HEK293 (cell line): Measurements from ENCODE around the gene PRR13.

Source experiments
- BCL11B ChIP-seq: fragments of 450-650 bp; formaldehyde crosslinking; IDR thresholded peaks from 2 replicates; pipeline ENCODE4 v1.5.1; 2016; ENCODE audit warnings: low read depth, missing biosample characterization, missing genetic modification characterization
- IKZF3 ChIP-seq: fragments of 450-650 bp; IDR thresholded peaks from 2 replicates; pipeline ENCODE4 v1.5.0; 2018; ENCODE audit warnings: missing biosample characterization, mild to moderate bottlenecking, missing genetic modification characterization, moderate library complexity
- PRDM1 ChIP-seq: fragments of 450-650 bp; formaldehyde crosslinking; IDR thresholded peaks from 2 replicates; pipeline ENCODE4; 2016; ENCODE audit warnings: missing biosample characterization, missing genetic modification characterization
- SP2 ChIP-seq: fragments of 450-650 bp; formaldehyde crosslinking; IDR thresholded peaks from 2 replicates; pipeline ENCODE4 v1.5.1; 2016; ENCODE audit warnings: missing biosample characterization, missing genetic modification characterization
- SP3 ChIP-seq: fragments of 450-650 bp; formaldehyde crosslinking; IDR thresholded peaks from 2 replicates; pipeline ENCODE4 v1.5.1; 2016; ENCODE audit warnings: missing biosample characterization, missing genetic modification characterization
- YY2 ChIP-seq: fragments of 450-650 bp; formaldehyde crosslinking; IDR thresholded peaks from 2 replicates; pipeline ENCODE4 v1.5.1; 2016; ENCODE audit warnings: missing biosample characterization, missing genetic modification characterization
- ZBTB17 ChIP-seq: fragments of 450-650 bp; formaldehyde crosslinking; IDR thresholded peaks from 2 replicates; pipeline ENCODE4 v1.5.1; 2016; ENCODE audit warnings: missing biosample characterization, missing genetic modification characterization
- ZBTB20 ChIP-seq: fragments of 450-650 bp; formaldehyde crosslinking; IDR thresholded peaks from 2 replicates; pipeline ENCODE4 v1.5.1; 2016; ENCODE audit warnings: missing biosample characterization, missing genetic modification characterization
- ZFHX2 ChIP-seq: fragments of 450-650 bp; formaldehyde crosslinking; conservative IDR thresholded peaks from 2 replicates; pipeline ENCODE4 v1.5.1; 2016; ENCODE audit warnings: missing biosample characterization, missing genetic modification characterization
- ZFP69B ChIP-seq: fragments of 450-650 bp; formaldehyde crosslinking; IDR thresholded peaks from 2 replicates; pipeline ENCODE4 v1.5.1; 2016; ENCODE audit warnings: missing biosample characterization, missing genetic modification characterization
- ZNF324 ChIP-seq: fragments of 450-650 bp; formaldehyde crosslinking; IDR thresholded peaks from 2 replicates; pipeline ENCODE4 v1.5.1; 2016; ENCODE audit warnings: missing biosample characterization, missing genetic modification characterization
- ZNF426 ChIP-seq: fragments of 450-650 bp; formaldehyde crosslinking; IDR thresholded peaks from 2 replicates; pipeline ENCODE4 v1.5.1; 2017; ENCODE audit warnings: missing biosample characterization, missing genetic modification characterization, mild to moderate bottlenecking, inconsistent platforms, moderate library complexity
- ZNF561 ChIP-seq: fragments of 450-650 bp; IDR thresholded peaks from 2 replicates; pipeline ENCODE4 v1.5.1; 2018; ENCODE audit warnings: missing biosample characterization, missing genetic modification characterization, borderline replicate concordance
- ZNF571 ChIP-seq: fragments of 450-650 bp; formaldehyde crosslinking; IDR thresholded peaks from 2 replicates; pipeline ENCODE4 v1.5.0; 2017; ENCODE audit warnings: missing biosample characterization, missing genetic modification characterization
- ZNF629 ChIP-seq: fragments of 450-650 bp; formaldehyde crosslinking; IDR thresholded peaks from 2 replicates; pipeline ENCODE4 v1.5.1; 2017; ENCODE audit warnings: missing biosample characterization, missing genetic modification characterization
- TF ChIP-seq, protein P1 (sequence below): fragments of 450-650 bp; formaldehyde crosslinking; IDR thresholded peaks from 2 replicates; pipeline ENCODE4 v1.5.1; 2016; ENCODE audit warnings: missing biosample characterization, missing genetic modification characterization
- TF ChIP-seq, protein P2 (sequence below): fragments of 450-650 bp; formaldehyde crosslinking; IDR thresholded peaks from 2 replicates; pipeline ENCODE4 v1.5.1; 2016; ENCODE audit warnings: missing biosample characterization, missing genetic modification characterization
- TF ChIP-seq, protein P3 (sequence below): fragments of 450-650 bp; IDR thresholded peaks from 2 replicates; pipeline ENCODE4 v1.5.1; 2018; ENCODE audit warnings: missing biosample characterization, mild to moderate bottlenecking, missing genetic modification characterization
- TF ChIP-seq, protein P4 (sequence below): fragments of 450-650 bp; formaldehyde crosslinking; IDR thresholded peaks from 2 replicates; pipeline ENCODE4 v1.5.1; 2016; ENCODE audit warnings: missing biosample characterization, missing genetic modification characterization
- TF ChIP-seq, protein P5 (sequence below): fragments of 450-650 bp; formaldehyde crosslinking; IDR thresholded peaks from 2 replicates; pipeline ENCODE4 v1.5.1; 2016; ENCODE audit warnings: missing biosample characterization, missing genetic modification characterization

Gene PRR13

DNA sequence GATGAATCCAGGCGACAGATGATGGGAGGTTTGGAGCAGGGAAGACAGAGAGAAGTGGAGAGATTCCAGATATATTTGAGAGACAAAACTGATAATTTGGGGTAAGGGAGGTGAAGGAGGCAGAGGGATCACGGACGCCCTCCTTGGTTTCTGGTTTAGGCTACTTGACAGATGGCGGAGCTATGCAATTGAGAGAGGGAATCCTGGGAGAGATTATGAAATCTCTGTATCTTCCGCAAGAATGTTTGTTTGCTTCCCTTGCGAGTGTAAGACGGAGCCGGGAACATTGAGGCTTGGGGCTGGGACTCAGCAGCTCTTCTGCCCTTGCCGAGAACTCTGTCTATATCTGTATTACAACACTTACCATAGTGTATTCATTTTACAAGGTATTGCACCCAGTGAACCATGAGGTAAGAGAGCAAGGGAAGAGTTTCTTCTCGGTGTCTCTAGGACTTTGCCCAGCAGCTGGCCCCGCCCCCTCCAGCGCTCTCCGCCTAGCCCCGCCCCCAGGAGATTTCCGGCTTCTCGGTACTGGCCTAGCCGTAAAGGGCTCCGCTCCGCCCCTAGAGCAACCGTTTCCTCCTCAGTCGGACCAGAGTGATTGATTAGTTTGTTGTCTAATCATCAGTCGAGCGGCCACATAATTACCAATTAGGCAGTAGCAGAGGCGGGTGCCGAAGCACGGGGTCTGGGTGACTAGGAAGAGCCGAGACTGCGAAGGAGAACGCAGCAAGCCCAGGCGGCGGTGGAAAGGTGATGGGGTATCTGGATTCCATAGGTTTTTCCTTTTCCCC, at the start of gene PRR13 (continued):
- TF ChIP-seq, protein P1, sequence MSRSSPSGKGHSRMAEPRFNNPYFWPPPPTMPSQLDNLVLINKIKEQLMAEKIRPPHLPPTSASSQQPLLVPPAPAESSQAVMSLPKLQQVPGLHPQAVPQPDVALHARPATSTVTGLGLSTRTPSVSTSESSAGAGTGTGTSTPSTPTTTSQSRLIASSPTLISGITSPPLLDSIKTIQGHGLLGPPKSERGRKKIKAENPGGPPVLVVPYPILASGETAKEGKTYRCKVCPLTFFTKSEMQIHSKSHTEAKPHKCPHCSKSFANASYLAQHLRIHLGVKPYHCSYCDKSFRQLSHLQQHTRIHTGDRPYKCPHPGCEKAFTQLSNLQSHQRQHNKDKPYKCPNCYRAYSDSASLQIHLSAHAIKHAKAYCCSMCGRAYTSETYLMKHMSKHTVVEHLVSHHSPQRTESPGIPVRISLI (tag by site-specific recombination), result peak; percentile 95; the same call in 1 of the 2 replicates
- TF ChIP-seq ZNF629, result peak; percentile 46; the same call in 1 of the 2 replicates
- TF ChIP-seq SP2 (tag by site-specific recombination), result peak; percentile 94
- TF ChIP-seq, protein P2, sequence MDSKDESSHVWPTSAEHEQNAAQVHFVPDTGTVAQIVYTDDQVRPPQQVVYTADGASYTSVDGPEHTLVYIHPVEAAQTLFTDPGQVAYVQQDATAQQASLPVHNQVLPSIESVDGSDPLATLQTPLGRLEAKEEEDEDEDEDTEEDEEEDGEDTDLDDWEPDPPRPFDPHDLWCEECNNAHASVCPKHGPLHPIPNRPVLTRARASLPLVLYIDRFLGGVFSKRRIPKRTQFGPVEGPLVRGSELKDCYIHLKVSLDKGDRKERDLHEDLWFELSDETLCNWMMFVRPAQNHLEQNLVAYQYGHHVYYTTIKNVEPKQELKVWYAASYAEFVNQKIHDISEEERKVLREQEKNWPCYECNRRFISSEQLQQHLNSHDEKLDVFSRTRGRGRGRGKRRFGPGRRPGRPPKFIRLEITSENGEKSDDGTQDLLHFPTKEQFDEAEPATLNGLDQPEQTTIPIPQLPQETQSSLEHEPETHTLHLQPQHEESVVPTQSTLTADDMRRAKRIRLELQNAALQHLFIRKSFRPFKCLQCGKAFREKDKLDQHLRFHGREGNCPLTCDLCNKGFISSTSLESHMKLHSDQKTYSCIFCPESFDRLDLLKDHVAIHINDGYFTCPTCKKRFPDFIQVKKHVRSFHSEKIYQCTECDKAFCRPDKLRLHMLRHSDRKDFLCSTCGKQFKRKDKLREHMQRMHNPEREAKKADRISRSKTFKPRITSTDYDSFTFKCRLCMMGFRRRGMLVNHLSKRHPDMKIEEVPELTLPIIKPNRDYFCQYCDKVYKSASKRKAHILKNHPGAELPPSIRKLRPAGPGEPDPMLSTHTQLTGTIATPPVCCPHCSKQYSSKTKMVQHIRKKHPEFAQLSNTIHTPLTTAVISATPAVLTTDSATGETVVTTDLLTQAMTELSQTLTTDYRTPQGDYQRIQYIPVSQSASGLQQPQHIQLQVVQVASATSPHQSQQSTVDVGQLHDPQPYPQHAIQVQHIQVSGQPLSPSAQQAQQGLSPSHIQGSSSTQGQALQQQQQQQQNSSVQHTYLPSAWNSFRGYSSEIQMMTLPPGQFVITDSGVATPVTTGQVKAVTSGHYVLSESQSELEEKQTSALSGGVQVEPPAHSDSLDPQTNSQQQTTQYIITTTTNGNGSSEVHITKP (tag by site-specific recombination), result peak; percentile 78
- no peak for TF ChIP-seq ZNF426 (tag by site-specific recombination)
- TF ChIP-seq PRDM1 (tag by site-specific recombination), result 0 out of 2 replicates have a peak, but pooled peaks have one; percentile 17
- TF ChIP-seq, protein P3, sequence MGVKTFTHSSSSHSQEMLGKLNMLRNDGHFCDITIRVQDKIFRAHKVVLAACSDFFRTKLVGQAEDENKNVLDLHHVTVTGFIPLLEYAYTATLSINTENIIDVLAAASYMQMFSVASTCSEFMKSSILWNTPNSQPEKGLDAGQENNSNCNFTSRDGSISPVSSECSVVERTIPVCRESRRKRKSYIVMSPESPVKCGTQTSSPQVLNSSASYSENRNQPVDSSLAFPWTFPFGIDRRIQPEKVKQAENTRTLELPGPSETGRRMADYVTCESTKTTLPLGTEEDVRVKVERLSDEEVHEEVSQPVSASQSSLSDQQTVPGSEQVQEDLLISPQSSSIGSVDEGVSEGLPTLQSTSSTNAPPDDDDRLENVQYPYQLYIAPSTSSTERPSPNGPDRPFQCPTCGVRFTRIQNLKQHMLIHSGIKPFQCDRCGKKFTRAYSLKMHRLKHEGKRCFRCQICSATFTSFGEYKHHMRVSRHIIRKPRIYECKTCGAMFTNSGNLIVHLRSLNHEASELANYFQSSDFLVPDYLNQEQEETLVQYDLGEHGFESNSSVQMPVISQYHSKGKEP (tag by site-specific recombination), result peak; percentile 48; the same call in 1 of the 2 replicates
- peak; percentile 64; the same call in 1 of the 2 replicates for TF ChIP-seq ZNF561 (tag by site-specific recombination)
- peak; percentile 31; the same call in 1 of the 2 replicates for TF ChIP-seq ZFP69B (tag by site-specific recombination)
- no peak for TF ChIP-seq BCL11B
- TF ChIP-seq ZNF324, result peak; percentile 64
- TF ChIP-seq, protein P4, sequence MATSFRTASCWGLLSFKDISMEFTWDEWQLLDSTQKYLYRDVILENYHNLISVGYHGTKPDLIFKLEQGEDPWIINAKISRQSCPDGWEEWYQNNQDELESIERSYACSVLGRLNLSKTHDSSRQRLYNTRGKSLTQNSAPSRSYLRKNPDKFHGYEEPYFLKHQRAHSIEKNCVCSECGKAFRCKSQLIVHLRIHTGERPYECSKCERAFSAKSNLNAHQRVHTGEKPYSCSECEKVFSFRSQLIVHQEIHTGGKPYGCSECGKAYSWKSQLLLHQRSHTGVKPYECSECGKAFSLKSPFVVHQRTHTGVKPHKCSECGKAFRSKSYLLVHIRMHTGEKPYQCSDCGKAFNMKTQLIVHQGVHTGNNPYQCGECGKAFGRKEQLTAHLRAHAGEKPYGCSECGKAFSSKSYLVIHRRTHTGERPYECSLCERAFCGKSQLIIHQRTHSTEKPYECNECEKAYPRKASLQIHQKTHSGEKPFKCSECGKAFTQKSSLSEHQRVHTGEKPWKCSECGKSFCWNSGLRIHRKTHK (tag by site-specific recombination), result no peak
- peak; percentile 65 for TF ChIP-seq SP3 (tag by site-specific recombination)
- TF ChIP-seq, protein P5, sequence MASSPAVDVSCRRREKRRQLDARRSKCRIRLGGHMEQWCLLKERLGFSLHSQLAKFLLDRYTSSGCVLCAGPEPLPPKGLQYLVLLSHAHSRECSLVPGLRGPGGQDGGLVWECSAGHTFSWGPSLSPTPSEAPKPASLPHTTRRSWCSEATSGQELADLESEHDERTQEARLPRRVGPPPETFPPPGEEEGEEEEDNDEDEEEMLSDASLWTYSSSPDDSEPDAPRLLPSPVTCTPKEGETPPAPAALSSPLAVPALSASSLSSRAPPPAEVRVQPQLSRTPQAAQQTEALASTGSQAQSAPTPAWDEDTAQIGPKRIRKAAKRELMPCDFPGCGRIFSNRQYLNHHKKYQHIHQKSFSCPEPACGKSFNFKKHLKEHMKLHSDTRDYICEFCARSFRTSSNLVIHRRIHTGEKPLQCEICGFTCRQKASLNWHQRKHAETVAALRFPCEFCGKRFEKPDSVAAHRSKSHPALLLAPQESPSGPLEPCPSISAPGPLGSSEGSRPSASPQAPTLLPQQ (tag by site-specific recombination), result peak; percentile 32; the same call in 1 of the 2 replicates
- TF ChIP-seq ZNF571, result no peak
- peak; percentile 71 for TF ChIP-seq ZBTB17 (tag by site-specific recombination)
- TF ChIP-seq ZBTB20, result peak; percentile 9; the same call in 1 of the 2 replicates
- TF ChIP-seq YY2, result peak; percentile 89
- TF ChIP-seq IKZF3 (tag by site-specific recombination), result peak; percentile 54
- TF ChIP-seq ZFHX2 (tag by site-specific recombination), result no peak
- TF ChIP-seq, all 188 proteins: peak for 31
